GM12872 (cell line): ENCODE data around the gene BCL2A1.

ENCODE experiments used
- TF ChIP-seq, protein P1 (sequence below): IDR thresholded peaks from 3 replicates; pipeline ENCODE4 v1.5.1; 2011; ENCODE audit warnings: low read depth, mild to moderate bottlenecking, low read length, moderate library complexity; ENCODE audit not compliant: insufficient read depth

Gene BCL2A1

DNA sequence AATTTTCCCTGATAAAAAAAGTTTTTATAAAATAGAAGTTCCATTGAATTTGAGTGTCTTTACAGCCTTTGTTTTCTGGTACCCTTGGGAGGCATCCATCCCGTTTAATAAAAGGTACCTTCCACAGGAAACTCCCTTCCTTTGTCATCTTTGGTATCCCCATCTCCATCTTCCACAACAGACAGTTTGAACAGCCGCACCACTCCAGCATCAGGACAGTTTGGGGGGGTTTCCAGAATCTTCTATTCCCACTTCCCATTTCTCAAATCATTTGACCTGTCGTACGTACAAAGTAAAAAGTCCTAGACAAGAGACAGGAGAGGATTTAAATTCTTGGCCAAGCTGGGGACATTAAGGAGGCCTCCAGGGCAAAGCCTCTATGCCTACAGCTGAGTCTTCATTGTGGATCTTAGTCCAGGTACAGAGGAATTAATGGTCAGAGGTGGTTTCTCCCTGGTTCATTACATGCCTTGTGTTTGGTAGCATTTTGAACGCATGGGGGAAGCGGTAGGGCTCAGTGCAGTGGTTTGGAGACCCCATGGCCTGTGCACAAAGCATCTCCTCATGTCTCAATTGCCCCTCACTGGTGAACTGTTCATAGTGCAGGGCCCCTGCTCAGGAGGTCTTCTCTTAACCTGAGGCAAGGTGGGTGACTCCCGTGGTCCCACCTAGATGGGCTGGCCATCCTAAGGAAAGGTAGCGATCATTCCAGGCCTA lies 19.4 kb upstream of the BCL2A1 start:
- TF ChIP-seq, protein P1, sequence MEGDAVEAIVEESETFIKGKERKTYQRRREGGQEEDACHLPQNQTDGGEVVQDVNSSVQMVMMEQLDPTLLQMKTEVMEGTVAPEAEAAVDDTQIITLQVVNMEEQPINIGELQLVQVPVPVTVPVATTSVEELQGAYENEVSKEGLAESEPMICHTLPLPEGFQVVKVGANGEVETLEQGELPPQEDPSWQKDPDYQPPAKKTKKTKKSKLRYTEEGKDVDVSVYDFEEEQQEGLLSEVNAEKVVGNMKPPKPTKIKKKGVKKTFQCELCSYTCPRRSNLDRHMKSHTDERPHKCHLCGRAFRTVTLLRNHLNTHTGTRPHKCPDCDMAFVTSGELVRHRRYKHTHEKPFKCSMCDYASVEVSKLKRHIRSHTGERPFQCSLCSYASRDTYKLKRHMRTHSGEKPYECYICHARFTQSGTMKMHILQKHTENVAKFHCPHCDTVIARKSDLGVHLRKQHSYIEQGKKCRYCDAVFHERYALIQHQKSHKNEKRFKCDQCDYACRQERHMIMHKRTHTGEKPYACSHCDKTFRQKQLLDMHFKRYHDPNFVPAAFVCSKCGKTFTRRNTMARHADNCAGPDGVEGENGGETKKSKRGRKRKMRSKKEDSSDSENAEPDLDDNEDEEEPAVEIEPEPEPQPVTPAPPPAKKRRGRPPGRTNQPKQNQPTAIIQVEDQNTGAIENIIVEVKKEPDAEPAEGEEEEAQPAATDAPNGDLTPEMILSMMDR = no peak; the same call in 2 of the 3 replicates

DNA sequence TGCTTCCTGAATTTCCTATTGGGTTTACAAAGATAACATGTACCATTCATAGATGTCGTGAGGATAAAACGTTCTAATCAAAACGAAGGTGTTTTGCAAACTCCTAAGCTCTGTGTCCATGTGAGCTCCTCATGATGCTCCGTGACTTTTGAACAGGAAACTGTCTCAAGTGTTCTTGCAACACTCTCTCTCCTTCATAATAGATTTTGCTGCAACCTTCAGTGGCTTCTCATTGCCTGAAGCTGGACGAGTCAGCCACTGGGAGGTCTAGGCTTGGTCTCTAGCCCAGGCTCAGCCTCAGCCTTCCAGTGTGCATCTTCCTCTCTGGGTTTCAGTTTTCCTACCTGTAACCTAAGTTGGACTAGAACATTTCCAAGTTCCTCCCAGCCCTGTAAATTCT lies 18.7 kb upstream of the BCL2A1 start:
- TF ChIP-seq, protein P1 = no peak

DNA sequence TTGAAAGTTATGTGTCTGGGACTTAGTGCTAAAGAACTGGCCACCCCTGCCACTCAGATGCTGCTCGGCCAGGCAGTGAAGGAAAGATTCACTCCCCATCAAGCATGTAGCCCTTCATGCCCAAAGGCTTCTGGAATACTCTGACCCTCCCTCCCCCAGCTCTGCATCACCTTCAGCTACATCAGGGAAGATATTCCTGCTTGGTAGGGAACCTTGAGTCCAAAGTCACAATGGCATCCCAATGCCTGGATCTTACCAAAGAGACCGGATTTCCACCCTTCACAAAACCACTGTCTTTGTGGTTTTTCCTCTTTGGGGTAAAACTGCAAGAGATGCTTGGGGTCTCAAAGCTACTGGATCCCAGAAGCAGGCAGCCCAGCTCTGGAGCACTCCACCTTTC lies 18.2 kb upstream of the BCL2A1 start:
- TF ChIP-seq, protein P1 = no peak

DNA sequence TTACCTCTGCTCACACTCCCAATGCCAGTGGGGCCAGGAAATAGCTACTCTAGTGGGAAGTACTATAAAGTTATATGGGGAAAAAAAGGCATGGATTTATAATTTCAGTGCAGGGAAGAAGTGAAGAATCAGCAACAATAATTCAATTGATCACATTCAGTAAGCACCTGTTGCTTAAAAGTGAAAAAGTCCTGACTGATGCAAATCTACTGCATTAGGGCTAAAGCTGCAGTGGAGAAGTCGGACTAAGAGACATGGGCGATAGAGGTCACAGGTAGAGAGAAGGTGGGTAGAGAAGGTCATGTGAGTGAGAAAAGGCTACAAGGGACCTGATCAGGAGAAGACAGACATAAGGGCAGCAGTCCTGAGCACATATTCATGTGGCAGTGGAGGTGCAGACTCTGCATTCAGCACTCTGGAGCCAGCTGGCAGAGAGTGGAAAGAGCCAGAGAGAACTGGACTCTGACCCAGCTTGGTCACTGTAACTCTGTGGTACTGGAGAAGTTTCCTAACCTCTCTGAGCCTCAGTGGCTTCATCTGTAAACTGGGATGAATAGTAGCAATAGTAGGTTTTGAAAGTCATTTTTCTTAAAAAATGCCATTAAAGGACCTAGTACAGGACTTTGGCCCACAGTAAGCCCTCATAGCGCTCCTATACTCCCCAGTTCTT lies 17.6 kb upstream of the BCL2A1 start:
- TF ChIP-seq, protein P1 = no peak

DNA sequence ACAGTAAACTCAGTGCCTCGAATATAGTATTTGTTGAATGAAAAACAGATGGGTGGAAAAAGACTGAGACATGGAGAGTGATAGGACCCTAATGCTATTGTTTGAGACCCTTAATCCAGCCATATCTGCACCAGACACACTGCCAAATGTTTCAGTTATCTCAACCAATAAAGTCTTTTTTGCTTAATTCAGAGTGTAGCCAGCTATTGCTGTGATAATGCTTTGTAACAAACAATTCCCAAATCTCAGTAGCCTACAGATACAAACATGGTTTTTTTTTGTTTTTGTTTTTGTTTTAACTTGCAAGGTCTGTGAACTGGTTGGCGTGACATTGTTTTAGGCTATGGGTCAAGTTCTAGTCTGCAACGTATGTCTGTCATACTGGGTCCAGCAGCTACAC lies 17.0 kb upstream of the BCL2A1 start:
- TF ChIP-seq, protein P1 = no peak

DNA sequence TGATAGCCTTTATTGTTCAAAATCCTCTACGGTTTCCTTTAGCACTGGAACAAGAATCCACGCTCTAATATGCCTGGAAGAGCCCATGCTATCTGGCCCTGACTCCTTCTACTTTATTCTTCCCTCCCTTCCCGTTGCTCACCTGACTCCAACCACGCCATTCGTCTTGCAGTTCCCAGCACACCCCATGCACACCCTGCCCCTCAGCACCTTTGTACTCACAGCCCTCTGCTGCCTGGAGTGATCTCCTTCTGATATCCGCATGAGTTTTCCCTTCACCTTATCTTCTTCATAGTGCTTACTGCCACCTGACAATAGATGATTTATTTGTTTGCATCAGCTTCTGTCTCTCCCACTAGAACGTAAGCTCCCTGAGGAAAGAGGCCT lies 16.6 kb upstream of the BCL2A1 start:
- TF ChIP-seq, protein P1 = no peak

DNA sequence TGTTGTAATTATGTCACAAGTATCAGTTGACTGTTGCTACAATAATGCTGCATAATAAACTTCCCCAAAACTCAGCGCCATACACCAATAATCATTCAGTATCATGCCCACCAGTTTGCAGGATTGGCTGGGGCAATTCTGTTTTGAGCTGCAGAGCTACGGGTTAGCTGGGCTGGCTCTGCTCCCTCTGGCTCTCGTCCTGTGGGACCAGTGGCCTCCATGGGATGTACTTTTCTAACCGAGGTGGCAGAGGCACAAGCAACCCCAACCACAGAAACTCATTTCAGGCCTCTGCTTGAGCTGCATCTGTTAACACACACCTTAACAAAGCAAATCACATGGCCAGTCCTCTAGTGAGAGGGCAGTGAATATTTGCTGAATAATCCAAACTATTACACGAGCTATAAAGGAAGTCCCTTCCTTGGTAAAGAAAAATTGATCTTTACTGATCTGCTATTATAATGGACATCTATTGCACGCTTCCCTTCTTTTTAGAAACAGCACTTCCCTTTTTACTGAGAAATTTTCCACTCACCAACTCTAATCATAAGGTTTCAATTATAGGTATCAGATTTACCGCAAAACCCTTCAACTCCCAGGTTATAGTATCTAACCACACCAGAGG lies 10.9 kb upstream of the BCL2A1 start:
- TF ChIP-seq, protein P1 = no peak
